ACHN (cell line): Measurements from ENCODE around the gene CD63.

ENCODE experiments used
- DNase-seq: peaks from one replicate; pipeline ENCODE4 v3.0.0-alpha.2; 2015
- in situ Hi-C: cut with HindIII; loops from 2 replicates; pipeline ENCODE4 v1.10.0; 2017; ENCODE audit warnings: low sequenced_read_pairs, low pct_ligation_motif_present, low pct_unique_long_range_greater_than_20kb

The CD63 gene

DNA sequence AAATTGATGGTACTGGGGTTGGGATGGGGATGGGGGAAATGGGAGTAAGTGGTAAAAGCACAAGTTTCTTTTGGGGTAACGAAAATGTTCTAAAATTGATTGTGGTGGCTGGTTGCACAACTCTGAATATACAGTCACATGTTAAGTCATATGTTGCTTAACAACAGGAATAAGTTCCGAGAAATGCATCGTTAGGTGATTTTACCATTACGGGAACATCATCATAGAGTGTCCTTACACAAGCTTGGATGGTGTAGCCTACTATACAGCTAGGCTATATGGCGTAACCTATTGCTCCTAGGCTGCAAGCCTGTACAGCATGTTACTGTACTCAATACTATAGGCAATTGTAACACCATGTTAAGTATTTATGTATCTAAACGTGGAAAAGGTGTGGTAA lies 52.1 kb downstream of the CD63 start:
- DNase-seq = no peak
- in situ Hi-C loops = no loop called here

DNA sequence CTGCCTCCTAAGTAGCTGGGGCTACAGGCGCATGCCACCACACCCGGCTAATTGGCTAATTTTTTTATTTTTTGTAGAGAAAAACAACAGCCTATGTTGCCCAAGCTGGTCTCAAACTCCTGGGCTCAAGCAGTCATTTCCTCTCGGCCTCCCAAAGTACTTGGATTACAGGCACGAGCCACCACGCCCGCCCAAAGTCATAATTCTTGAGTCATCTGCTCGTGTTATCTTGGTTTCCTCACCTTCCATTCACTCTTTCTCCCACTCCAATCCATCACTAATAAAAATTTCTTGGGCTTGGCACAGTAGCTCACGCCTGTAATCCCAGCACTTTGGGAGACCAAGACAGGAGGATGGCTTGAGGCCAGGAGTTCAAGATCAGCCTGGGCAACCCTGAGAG lies 53.1 kb downstream of the CD63 start:
- in situ Hi-C loops = no loop called here
- DNase-seq = no peak
